ENCODE data around the gene ARHGAP27. TPM values are rescaled to one million over a fixed set of nuclear protein-coding genes. Genes with fewer than 3 reads are reported as not detected.

Gene ARHGAP27
- total RNA-seq, 1 donor from 2014 or later: 30.4 TPM

GRCh38 chr17:45395569-45396415, 36.9 kb downstream of the ARHGAP27 start:
- intact Hi-C loops (cut with DNase I): no loop called here
- no peak for ATAC-seq (ENCODE audit: poor library complexity)

GRCh38 chr17:45394913-45395568, 37.6 kb downstream of the ARHGAP27 start:
- intact Hi-C loops (cut with DNase I): no loop called here
- DNase-seq (peak; percentile 73), ATAC-seq (ENCODE audit: poor library complexity) (peak; percentile 69)

More at GRCh38 chr17:45395569-45396415, 36.9 kb downstream of the ARHGAP27 start:
- DNase-seq: no peak

GRCh38 chr17:45394564-45394912, 38.1 kb downstream of the ARHGAP27 start:
- intact Hi-C loops (cut with DNase I): no loop called here
- ATAC-seq (ENCODE audit: poor library complexity) (no peak), DNase-seq (no peak)

- intact Hi-C loops (cut with DNase I): no loop called here
- ATAC-seq (ENCODE audit: poor library complexity) (no peak), DNase-seq (no peak)
These were observed 38.6 kb downstream of the ARHGAP27 start for GRCh38 chr17:45394091-45394490.

GRCh38 chr17:45393411-45393810, 39.3 kb downstream of the ARHGAP27 start:
- intact Hi-C loops (cut with DNase I): no loop called here
- DNase-seq (no peak), ATAC-seq (ENCODE audit: poor library complexity) (no peak)

GRCh38 chr17:45391918-45392317, 40.8 kb downstream of the ARHGAP27 start:
- DNase-seq: no peak
- intact Hi-C loops (cut with DNase I): no loop called here
- ATAC-seq (ENCODE audit: poor library complexity): no peak

- intact Hi-C loops (cut with DNase I): no loop called here
- DNase-seq (no peak), ATAC-seq (ENCODE audit: poor library complexity) (no peak)
These were observed 41.4 kb downstream of the ARHGAP27 start for GRCh38 chr17:45391291-45391690.

GRCh38 chr17:45389354-45389753, 43.3 kb downstream of the ARHGAP27 start:
- ATAC-seq (ENCODE audit: poor library complexity) (no peak), DNase-seq (no peak)
- intact Hi-C loops (cut with DNase I): no loop called here

GRCh38 chr17:45388604-45389325, 43.9 kb downstream of the ARHGAP27 start:
- intact Hi-C loops (cut with DNase I): no loop called here
- ATAC-seq (ENCODE audit: poor library complexity) (no peak), DNase-seq (no peak)

- DNase-seq (no peak), ATAC-seq (ENCODE audit: poor library complexity) (no peak)
- intact Hi-C loops (cut with DNase I): no loop called here
These were observed 44.9 kb downstream of the ARHGAP27 start for GRCh38 chr17:45387739-45388138.

GRCh38 chr17:45386178-45386577, 46.5 kb downstream of the ARHGAP27 start:
- peak; percentile 26 for ATAC-seq (ENCODE audit: poor library complexity)
- DNase-seq: no peak
- intact Hi-C loops (cut with DNase I): no loop called here

- DNase-seq (peak; percentile 91), ATAC-seq (ENCODE audit: poor library complexity) (peak; percentile 95)
- intact Hi-C loops (cut with DNase I): loop anchor here (2.0 kb wide), 2 partner anchors 107 to 167 kb away; no protein-coding TSS in a partner anchor
These were observed 47.2 kb downstream of the ARHGAP27 start for GRCh38 chr17:45385331-45385997.

- peak; percentile 56 for ATAC-seq (ENCODE audit: poor library complexity)
- DNase-seq: no peak
- intact Hi-C loops (cut with DNase I): loop anchor here (2.0 kb wide), 2 partner anchors 106 to 166 kb away; no protein-coding TSS in a partner anchor
These were observed 47.8 kb downstream of the ARHGAP27 start for GRCh38 chr17:45384789-45385262.

GRCh38 chr17:45384047-45384788, 48.5 kb downstream of the ARHGAP27 start:
- intact Hi-C loops (cut with DNase I): loop anchor here (2.0 kb wide), 2 partner anchors 105 to 165 kb away; no protein-coding TSS in a partner anchor
- DNase-seq: no peak

GRCh38 chr17:45383003-45383402, 49.7 kb downstream of the ARHGAP27 start:
- ATAC-seq (ENCODE audit: poor library complexity) (no peak), DNase-seq (no peak)
- intact Hi-C loops (cut with DNase I): no loop called here

More at GRCh38 chr17:45384047-45384788, 48.5 kb downstream of the ARHGAP27 start:
- no peak for ATAC-seq (ENCODE audit: poor library complexity)

GRCh38 chr17:45382226-45382625, 50.4 kb downstream of the ARHGAP27 start:
- ATAC-seq (ENCODE audit: poor library complexity) (no peak), DNase-seq (no peak)
- intact Hi-C loops (cut with DNase I): no loop called here

GRCh38 chr17:45380991-45381390, 51.7 kb downstream of the ARHGAP27 start:
- intact Hi-C loops (cut with DNase I): no loop called here
- DNase-seq: no peak

More at GRCh38 chr17:45380991-45381390, 51.7 kb downstream of the ARHGAP27 start:
- no peak for ATAC-seq (ENCODE audit: poor library complexity)
